Nephron progenitor cell (in vitro differentiated cells): Measurements from ENCODE around the gene SMARCD2.
"Not testable (repeated sequence)": the region's sequence is repeated elsewhere in the genome, so short reads cannot be mapped to it uniquely, and the experiment has no call there.

ENCODE experiments used
- DNase-seq: peaks from one replicate; pipeline ENCODE4 v3.0.0; 2021
- H3K27ac Mint-ChIP-seq: 2 replicates; pipeline ENCODE4 v1.8.0; 2021; ENCODE audit warnings: mild to moderate bottlenecking, moderate library complexity, mixed read lengths
- H3K27me3 Mint-ChIP-seq: 2 replicates; pipeline ENCODE4 v1.8.0; 2021; ENCODE audit warnings: mild to moderate bottlenecking, low read depth, mixed read lengths; ENCODE audit not compliant: poor library complexity
- H3K36me3 Mint-ChIP-seq: 2 replicates; pipeline ENCODE4 v1.8.0; 2021; ENCODE audit warnings: low read depth, mixed read lengths
- H3K4me1 Mint-ChIP-seq: 2 replicates; pipeline ENCODE4 v1.8.0; 2021; ENCODE audit warnings: mixed read lengths
- H3K4me3 Mint-ChIP-seq: 2 replicates; pipeline ENCODE4 v1.8.0; 2021; ENCODE audit warnings: mild to moderate bottlenecking, moderate library complexity, mixed read lengths
- H3K9me3 Mint-ChIP-seq: 2 replicates; pipeline ENCODE4 v1.8.0; 2021; ENCODE audit warnings: mild to moderate bottlenecking, moderate library complexity, mixed read lengths
- CTCF ChIP-seq: fragments of 200-600 bp; sonication (generic); IDR thresholded peaks from 2 replicates; pipeline ENCODE4 v1.5.0; 2021; ENCODE audit warnings: antibody characterized with exemption

SMARCD2 gene

GRCh38 chr17:63845509-63845908 lies 3.0 kb upstream of the SMARCD2 start:
- Mint-ChIP-seq H3K27ac (no peak overlapping the region), H3K4me1 (peaks cover 21% of the 10 kb centered on the region), H3K27me3 (peaks cover 63% of the 10 kb centered on the region), H3K36me3 (peaks cover 11% of the 10 kb centered on the region), H3K4me3 (no peak overlapping the region), H3K9me3 (peaks cover 25% of the 10 kb centered on the region)
- TF ChIP-seq CTCF: no peak
- DNase-seq: no peak

- Mint-ChIP-seq H3K4me3 (peak overlapping the region; percentile 81), H3K27me3 (peaks cover 50% of the 10 kb centered on the region), H3K4me1 (peaks cover 30% of the 10 kb centered on the region), H3K36me3 (peaks cover 10% of the 10 kb centered on the region), H3K27ac (no peak overlapping the region), H3K9me3 (peaks cover 16% of the 10 kb centered on the region)
- TF ChIP-seq CTCF: no peak
- no peak for DNase-seq
Observed at GRCh38 chr17:63843910-63844677, 1.6 kb upstream of the SMARCD2 start.

GRCh38 chr17:63843387-63843888 lies 953 bp upstream of the SMARCD2 start:
- H3K4me3 Mint-ChIP-seq: peak overlapping the region; percentile 81
- not testable (repeated sequence) for DNase-seq, H3K9me3 Mint-ChIP-seq, H3K36me3 Mint-ChIP-seq
- peaks cover 43% of the 10 kb centered on the region for H3K27me3 Mint-ChIP-seq
- peaks cover 36% of the 10 kb centered on the region for H3K4me1 Mint-ChIP-seq
- peak overlapping the region; percentile 81 for H3K27ac Mint-ChIP-seq

- no peak for TF ChIP-seq CTCF
- peak; percentile 67 for DNase-seq
- H3K4me1 Mint-ChIP-seq: peaks cover 41% of the 10 kb centered on the region
- peaks cover 30% of the 10 kb centered on the region for H3K27me3 Mint-ChIP-seq
- H3K27ac Mint-ChIP-seq: peak overlapping the region; percentile 99
- peak overlapping the region; percentile 98 for H3K4me3 Mint-ChIP-seq
- no peaks in the 10 kb centered on the region for H3K9me3 Mint-ChIP-seq
- H3K36me3 Mint-ChIP-seq: peaks cover under 1% of the 10 kb centered on the region
Observed at GRCh38 chr17:63842173-63842539, 329 bp downstream of the SMARCD2 start.

DNA sequence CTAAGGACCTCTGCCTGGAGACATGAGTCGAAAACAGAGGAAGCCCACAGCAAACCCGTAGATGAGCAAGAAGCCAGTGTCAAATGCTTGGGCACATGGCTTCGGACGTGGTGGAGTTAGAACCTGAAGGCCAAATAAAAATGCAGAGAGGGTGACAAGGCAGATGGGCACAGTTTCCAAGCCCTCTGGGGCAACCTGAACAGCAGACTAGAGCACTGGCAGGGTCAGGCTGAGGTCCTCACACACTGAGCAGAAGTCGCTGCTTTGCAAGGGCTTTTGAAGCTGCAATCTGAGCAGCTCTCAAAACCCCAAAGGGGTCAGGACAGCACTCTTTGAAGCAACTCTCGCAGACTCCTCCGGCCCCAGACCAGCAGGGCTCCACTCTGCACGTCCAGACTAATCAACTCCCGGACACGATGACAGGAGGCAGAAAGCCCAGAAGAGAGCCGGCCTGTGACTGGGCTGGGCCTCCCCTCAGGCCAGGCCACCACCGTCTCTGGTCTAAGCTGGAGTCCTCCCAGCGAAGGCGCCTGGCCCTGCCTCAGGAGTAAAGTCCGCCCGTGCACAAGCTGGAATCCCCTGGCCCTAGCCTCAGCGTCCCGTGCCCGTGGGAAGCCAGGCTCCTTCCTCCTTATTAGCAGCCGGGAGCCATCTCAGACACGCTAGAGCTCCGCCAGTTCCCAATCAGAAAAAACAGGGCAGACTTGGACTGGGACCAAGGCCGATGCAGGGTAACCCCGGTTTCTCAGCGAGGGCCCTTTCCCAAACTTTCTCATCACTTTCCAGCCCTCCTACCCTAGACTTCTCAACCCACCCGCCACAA lies 924 bp downstream of the SMARCD2 start:
- peak overlapping the region; percentile 99 for H3K27ac Mint-ChIP-seq
- H3K36me3 Mint-ChIP-seq: peaks cover 7% of the 10 kb centered on the region
- no peak for TF ChIP-seq CTCF
- H3K4me3 Mint-ChIP-seq: peak overlapping the region; percentile 98
- DNase-seq: peak; percentile 46
- peaks cover 24% of the 10 kb centered on the region for H3K27me3 Mint-ChIP-seq
- no peaks in the 10 kb centered on the region for H3K9me3 Mint-ChIP-seq
- H3K4me1 Mint-ChIP-seq: peaks cover 41% of the 10 kb centered on the region

DNA sequence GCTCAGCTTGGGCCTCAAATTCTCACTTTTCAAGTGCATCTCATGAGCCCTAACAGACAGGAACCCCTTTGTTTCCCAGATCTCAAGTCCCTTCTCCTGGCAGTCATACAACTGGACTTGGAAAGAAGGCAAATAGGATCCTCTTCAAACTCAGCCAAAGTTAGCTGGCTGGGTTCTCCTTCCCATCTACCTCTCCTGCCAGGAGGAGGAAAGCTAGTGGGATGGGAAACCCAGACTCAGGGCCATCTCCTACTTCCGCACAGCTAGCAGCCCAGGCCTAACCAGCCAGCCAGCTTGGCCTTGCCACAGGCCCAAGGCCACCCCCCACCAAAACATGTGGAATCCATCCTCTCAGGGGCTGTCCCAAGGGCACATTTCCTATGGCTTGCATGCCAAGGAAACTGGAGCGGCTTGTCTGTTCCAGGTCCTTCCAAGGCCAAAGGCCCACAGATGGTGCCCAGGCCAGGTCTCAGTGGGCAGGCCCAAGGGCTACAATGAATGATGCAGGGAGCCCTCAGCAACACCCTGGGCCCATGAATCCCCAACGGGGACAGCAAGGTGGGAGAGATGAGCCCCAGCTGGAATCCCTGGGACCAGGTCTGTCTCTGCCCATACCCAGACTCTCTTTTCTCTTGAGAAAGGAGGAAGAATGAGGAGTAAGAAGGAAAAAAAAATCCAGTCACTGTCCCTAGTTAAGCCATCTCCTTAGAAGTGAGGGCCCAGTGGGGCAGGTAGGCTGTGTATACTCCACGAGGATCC lies 1.7 kb downstream of the SMARCD2 start:
- Mint-ChIP-seq H3K36me3 (peaks cover 10% of the 10 kb centered on the region), H3K27ac (peak overlapping the region; percentile 99), H3K27me3 (peaks cover 17% of the 10 kb centered on the region), H3K9me3 (no peaks in the 10 kb centered on the region), H3K4me1 (peaks cover 41% of the 10 kb centered on the region), H3K4me3 (peak overlapping the region; percentile 98)
- TF ChIP-seq CTCF: no peak
- no peak for DNase-seq
